Endothelial cell (in vitro differentiated cells): ENCODE data around the gene PAM. TPM values are rescaled to one million over a fixed set of nuclear protein-coding genes. Genes with fewer than 3 reads are reported as not detected.
"Not testable (repeated sequence)": the region's sequence is repeated elsewhere in the genome, so short reads cannot be mapped to it uniquely, and the experiment has no call there.

Experiments
- DNase-seq: peaks from one replicate; pipeline ENCODE4 v3.0.0; 2021; ENCODE audit warnings: low spot score
- H3K27ac Mint-ChIP-seq: one replicate; pipeline ENCODE4 v1.8.0; 2021; ENCODE audit warnings: mixed read lengths, inconsistent platforms; ENCODE audit not compliant: unreplicated experiment
- H3K27me3 Mint-ChIP-seq: one replicate; pipeline ENCODE4 v1.8.0; 2021; ENCODE audit warnings: mild to moderate bottlenecking, moderate library complexity, mixed read lengths, inconsistent platforms; ENCODE audit not compliant: unreplicated experiment
- H3K36me3 Mint-ChIP-seq: one replicate; pipeline ENCODE4 v1.8.0; 2021; ENCODE audit warnings: mild to moderate bottlenecking, low read depth, mixed read lengths, inconsistent platforms; ENCODE audit not compliant: unreplicated experiment
- H3K4me1 Mint-ChIP-seq: one replicate; pipeline ENCODE4 v1.8.0; 2021; ENCODE audit warnings: mild to moderate bottlenecking, mixed read lengths, inconsistent platforms; ENCODE audit not compliant: unreplicated experiment
- H3K4me3 Mint-ChIP-seq: one replicate; pipeline ENCODE4 v1.8.0; 2021; ENCODE audit warnings: mild to moderate bottlenecking, mixed read lengths, inconsistent platforms; ENCODE audit not compliant: unreplicated experiment
- H3K9me3 Mint-ChIP-seq: one replicate; pipeline ENCODE4 v1.8.0; 2021; ENCODE audit warnings: mixed read lengths, inconsistent platforms; ENCODE audit not compliant: unreplicated experiment
- total RNA-seq: library from RNA; stranded (reverse); fragmentation: NEBNext Ultra II Directional; extraction: Animal tissue kit (Norgen Biotek cat#: 25700); gene quantifications from one replicate; pipeline ENCODE4 v1.2.1, GENCODE V29; 2021; ENCODE audit not compliant: unreplicated experiment
- TF ChIP-seq, protein P1 (sequence below): fragments of 200-600 bp; sonication (generic); IDR thresholded peaks from one replicate; pipeline ENCODE4 v1.5.0; 2021; ENCODE audit warnings: antibody characterized with exemption; ENCODE audit not compliant: unreplicated experiment

PAM gene
- total RNA-seq, 1 donor from 2014 or later, result 255 TPM

DNA sequence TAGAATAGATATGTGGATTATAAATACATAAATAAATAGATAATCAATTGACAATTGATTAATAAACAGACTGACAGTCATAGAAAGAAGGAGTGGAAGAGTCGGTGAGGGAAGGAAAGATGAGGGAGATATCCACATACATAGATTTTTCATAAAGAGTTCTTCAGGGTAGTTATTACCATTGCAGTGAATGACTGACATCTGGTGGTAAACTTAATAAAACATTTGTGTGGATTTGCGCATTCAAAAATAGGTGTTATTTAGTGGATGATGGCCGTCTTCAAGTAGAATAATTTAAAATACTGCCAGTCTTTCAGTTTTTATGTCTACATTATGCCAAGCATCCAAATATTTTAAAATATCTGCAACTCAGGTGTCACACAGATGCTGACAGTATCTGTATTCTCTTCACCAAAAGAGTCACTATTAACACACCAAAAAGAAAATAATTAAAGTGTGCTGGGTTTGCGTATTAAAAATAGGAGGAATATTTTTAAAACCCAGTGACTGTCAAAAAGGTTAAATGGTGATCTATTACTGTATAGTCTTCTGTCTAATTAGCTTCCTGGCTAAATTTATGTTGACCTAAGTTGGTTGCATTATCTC, 286.1 kb downstream of the PAM start:
- H3K4me1 Mint-ChIP-seq, result no peaks in the 10 kb centered on the region
- no peak overlapping the region for H3K4me3 Mint-ChIP-seq
- no peaks in the 10 kb centered on the region for H3K27me3 Mint-ChIP-seq
- H3K36me3 Mint-ChIP-seq, result no peaks in the 10 kb centered on the region
- DNase-seq, result no peak
- TF ChIP-seq, protein P1, sequence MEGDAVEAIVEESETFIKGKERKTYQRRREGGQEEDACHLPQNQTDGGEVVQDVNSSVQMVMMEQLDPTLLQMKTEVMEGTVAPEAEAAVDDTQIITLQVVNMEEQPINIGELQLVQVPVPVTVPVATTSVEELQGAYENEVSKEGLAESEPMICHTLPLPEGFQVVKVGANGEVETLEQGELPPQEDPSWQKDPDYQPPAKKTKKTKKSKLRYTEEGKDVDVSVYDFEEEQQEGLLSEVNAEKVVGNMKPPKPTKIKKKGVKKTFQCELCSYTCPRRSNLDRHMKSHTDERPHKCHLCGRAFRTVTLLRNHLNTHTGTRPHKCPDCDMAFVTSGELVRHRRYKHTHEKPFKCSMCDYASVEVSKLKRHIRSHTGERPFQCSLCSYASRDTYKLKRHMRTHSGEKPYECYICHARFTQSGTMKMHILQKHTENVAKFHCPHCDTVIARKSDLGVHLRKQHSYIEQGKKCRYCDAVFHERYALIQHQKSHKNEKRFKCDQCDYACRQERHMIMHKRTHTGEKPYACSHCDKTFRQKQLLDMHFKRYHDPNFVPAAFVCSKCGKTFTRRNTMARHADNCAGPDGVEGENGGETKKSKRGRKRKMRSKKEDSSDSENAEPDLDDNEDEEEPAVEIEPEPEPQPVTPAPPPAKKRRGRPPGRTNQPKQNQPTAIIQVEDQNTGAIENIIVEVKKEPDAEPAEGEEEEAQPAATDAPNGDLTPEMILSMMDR, result no peak
- no peaks in the 10 kb centered on the region for H3K9me3 Mint-ChIP-seq
- no peak overlapping the region for H3K27ac Mint-ChIP-seq

DNA sequence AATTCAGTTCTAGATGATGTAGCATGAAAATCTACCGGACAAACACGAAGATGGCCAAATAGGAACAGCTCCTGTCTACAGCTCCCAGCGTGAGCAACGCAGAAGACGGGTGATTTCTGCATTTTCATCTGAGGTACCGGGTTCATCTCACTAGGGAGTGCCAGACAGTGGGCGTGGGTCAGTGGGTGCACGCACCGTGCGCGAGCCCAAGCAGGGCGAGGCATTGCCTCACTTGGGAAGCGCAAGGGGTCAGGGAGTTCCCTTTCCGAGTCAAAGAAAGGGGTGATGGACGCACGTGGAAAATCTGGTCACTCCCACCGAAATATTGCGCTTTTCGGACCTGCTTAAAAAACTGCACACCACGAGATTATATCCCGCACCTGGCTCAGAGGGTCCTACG, 291.6 kb downstream of the PAM start:
- not testable (repeated sequence) for DNase-seq, H3K36me3 Mint-ChIP-seq, H3K27me3 Mint-ChIP-seq, H3K4me1 Mint-ChIP-seq, H3K9me3 Mint-ChIP-seq, H3K27ac Mint-ChIP-seq, H3K4me3 Mint-ChIP-seq

DNA sequence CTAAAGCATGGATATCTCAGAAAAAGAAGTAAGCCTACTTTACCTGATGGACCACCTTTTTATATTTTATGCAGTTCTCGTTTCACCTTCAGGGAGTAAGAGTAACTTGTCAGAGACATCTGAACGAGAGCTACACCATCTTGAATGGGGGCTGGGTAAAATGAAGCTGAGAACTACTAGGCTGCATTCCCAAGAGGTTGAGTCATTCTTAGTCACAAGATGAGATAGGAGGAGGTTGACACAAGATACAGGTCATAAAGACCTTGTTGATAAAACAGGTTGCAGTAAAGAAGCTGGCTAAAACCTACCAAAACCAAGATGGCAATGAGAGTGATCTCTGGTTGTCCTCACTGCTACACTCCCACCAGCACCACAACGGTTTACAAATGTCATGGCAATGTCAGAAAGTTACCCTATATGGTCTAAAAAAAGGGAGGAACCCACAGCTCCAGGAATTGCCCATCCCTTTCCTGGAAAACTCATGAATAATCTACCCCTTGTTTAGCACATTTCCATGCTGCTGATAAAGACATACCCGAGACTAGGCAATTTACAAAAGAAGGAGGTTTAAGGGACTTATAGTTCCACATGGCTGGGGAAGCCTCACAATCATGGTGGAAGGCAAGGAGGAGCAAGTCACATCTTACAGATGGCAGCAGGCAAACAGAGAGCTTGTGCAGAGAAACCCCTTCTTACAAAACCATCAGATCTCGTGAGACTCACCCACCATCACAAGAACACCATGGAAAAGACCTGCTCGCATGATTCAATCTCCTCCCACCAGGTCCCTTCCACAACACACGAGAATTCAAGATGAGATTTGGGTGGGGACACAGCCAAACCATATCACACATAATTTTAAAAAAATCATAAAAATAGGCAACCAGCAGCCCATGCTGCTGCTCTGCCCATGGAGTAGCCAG, 302.4 kb downstream of the PAM start:
- no peak for DNase-seq
- TF ChIP-seq, protein P1, result no peak
- Mint-ChIP-seq H3K9me3 (no peaks in the 10 kb centered on the region), H3K27me3 (peaks cover 6% of the 10 kb centered on the region), H3K4me1 (no peaks in the 10 kb centered on the region), H3K27ac (no peak overlapping the region), H3K4me3 (no peak overlapping the region), H3K36me3 (no peaks in the 10 kb centered on the region)

DNA sequence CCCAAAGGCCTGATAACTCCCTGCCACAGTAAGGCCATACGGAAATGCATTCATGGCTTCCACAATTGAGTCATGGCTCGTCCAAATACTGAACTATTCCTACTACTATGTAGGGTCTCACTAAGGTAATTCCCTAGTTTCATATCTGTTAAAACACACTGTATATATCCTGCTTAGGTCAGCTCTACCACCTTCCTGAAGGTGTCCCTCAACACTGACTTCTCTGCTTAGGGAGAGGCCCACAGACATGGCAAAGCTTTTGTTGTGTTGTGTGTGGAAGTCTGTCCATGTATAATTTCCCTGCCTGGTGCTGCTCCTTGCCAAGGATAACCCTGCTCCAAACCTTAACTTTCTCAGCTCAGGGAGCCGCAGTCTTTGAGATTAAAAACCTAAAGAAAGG, 304.4 kb downstream of the PAM start:
- peaks cover 9% of the 10 kb centered on the region for H3K27me3 Mint-ChIP-seq
- no peaks in the 10 kb centered on the region for H3K9me3 Mint-ChIP-seq
- H3K27ac Mint-ChIP-seq, result no peak overlapping the region
- no peak overlapping the region for H3K4me3 Mint-ChIP-seq
- H3K36me3 Mint-ChIP-seq, result no peaks in the 10 kb centered on the region
- H3K4me1 Mint-ChIP-seq, result no peaks in the 10 kb centered on the region
- DNase-seq, result no peak
- TF ChIP-seq, protein P1, result no peak

DNA sequence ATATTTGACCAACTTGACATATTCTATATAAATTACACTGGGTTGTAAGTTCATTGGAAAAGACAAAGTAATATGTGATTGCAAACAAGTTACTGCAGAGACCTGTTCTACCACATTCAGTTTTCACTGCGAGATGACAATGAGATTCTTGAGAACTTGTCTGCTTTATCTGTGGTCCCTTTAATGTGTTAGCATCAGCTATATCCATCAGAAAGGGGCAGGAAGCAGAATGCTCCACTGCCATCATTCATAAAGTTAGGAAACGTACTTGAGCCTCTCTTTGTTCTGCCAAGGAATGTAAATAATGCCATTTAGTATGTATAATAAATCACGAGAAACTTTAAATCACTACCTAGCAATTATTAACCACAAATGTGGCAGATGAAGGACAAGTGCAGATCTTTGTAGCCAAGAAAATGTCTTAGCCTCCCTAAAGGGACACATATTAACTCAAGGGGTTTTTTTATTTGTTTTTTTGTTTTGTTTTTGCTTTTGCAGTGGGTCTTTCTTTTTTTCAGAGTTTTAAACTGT, 305.4 kb downstream of the PAM start:
- no peaks in the 10 kb centered on the region for H3K4me1 Mint-ChIP-seq
- peaks cover 8% of the 10 kb centered on the region for H3K27me3 Mint-ChIP-seq
- H3K36me3 Mint-ChIP-seq, result no peaks in the 10 kb centered on the region
- no peak overlapping the region for H3K27ac Mint-ChIP-seq
- no peak for DNase-seq
- no peak overlapping the region for H3K4me3 Mint-ChIP-seq
- H3K9me3 Mint-ChIP-seq, result no peaks in the 10 kb centered on the region
- TF ChIP-seq, protein P1, result no peak
